ENCODE data around the gene ZNF674. TPM values are rescaled to one million over a fixed set of nuclear protein-coding genes. Genes with fewer than 3 reads are reported as not detected.

Gene ZNF674
- total and polyA plus RNA-seq, 9 of the 15 experiments (the other 6 are each of a cell fraction or from before 2014, with no cell fraction given): 1.2 to 4.7 (median 2.6) TPM

DNA sequence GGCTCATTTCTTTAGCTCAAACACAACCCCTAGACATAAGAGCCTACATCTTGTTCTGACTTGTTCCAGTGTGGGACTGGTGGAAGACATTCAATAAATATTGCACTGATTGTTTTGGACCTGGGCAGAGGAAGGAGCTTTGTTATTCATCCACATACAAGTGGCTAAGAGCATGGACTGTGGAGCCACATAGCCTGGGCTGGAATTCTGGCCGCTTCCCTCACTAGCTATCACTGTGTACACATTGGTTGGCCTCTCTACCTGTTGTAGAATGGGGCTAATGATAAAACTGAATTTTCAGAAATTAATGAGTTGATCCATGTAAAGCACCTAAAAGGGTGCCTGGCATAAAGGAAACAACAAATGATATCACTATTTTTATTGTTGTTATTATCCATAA is 80.0 kb downstream of the ZNF674 start (continued):
- TF ChIP-seq, protein P1, sequence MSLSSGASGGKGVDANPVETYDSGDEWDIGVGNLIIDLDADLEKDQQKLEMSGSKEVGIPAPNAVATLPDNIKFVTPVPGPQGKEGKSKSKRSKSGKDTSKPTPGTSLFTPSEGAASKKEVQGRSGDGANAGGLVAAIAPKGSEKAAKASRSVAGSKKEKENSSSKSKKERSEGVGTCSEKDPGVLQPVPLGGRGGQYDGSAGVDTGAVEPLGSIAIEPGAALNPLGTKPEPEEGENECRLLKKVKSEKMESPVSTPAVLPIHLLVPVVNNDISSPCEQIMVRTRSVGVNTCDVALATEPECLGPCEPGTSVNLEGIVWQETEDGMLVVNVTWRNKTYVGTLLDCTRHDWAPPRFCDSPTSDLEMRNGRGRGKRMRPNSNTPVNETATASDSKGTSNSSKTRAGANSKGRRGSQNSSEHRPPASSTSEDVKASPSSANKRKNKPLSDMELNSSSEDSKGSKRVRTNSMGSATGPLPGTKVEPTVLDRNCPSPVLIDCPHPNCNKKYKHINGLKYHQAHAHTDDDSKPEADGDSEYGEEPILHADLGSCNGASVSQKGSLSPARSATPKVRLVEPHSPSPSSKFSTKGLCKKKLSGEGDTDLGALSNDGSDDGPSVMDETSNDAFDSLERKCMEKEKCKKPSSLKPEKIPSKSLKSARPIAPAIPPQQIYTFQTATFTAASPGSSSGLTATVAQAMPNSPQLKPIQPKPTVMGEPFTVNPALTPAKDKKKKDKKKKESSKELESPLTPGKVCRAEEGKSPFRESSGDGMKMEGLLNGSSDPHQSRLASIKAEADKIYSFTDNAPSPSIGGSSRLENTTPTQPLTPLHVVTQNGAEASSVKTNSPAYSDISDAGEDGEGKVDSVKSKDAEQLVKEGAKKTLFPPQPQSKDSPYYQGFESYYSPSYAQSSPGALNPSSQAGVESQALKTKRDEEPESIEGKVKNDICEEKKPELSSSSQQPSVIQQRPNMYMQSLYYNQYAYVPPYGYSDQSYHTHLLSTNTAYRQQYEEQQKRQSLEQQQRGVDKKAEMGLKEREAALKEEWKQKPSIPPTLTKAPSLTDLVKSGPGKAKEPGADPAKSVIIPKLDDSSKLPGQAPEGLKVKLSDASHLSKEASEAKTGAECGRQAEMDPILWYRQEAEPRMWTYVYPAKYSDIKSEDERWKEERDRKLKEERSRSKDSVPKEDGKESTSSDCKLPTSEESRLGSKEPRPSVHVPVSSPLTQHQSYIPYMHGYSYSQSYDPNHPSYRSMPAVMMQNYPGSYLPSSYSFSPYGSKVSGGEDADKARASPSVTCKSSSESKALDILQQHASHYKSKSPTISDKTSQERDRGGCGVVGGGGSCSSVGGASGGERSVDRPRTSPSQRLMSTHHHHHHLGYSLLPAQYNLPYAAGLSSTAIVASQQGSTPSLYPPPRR (CRISPR knock-in tag; IDR thresholded peaks at IDR 0.05; ENCODE audit: borderline replicate concordance): no peak
- TF ChIP-seq SAP30 (IDR thresholded peaks at IDR 0.05; ENCODE audit: borderline replicate concordance, insufficient read depth, low read depth, low read length, poor library complexity, severe bottlenecking) (no peak), THAP12 (CRISPR knock-in tag; IDR thresholded peaks at IDR 0.05) (no peak), CREB5 (CRISPR knock-in tag; IDR thresholded peaks at IDR 0.05) (no peak), GTF2A2 (tag; IDR thresholded peaks at IDR 0.05) (no peak), ZNF124 (CRISPR knock-in tag; IDR thresholded peaks at IDR 0.05) (no peak), ZNF511 (CRISPR knock-in tag; IDR thresholded peaks at IDR 0.05) (no peak)

All from K562 (cell line).